A673 (cell line): ENCODE measurements around the gene COL4A1.

ENCODE experiments used
- EZH2 ChIP-seq: fragments of 200-600 bp; sonication (generic); IDR thresholded peaks from 2 replicates; pipeline ENCODE4 v1.6.1; 2017; ENCODE audit warnings: borderline replicate concordance, low read depth, mild to moderate bottlenecking, mixed read lengths, antibody characterized with exemption, low read length; ENCODE audit not compliant: poor library complexity, severe bottlenecking
- TF ChIP-seq, protein P1 (sequence below): fragments of 300-800, 200-600 bp; sonication (generic); conservative IDR thresholded peaks from 2 replicates; pipeline ENCODE4 v1.5.1; 2017; ENCODE audit warnings: low read depth, mild to moderate bottlenecking, antibody characterized with exemption, low read length, moderate library complexity, mixed read lengths

- TF ChIP-seq, protein P1, sequence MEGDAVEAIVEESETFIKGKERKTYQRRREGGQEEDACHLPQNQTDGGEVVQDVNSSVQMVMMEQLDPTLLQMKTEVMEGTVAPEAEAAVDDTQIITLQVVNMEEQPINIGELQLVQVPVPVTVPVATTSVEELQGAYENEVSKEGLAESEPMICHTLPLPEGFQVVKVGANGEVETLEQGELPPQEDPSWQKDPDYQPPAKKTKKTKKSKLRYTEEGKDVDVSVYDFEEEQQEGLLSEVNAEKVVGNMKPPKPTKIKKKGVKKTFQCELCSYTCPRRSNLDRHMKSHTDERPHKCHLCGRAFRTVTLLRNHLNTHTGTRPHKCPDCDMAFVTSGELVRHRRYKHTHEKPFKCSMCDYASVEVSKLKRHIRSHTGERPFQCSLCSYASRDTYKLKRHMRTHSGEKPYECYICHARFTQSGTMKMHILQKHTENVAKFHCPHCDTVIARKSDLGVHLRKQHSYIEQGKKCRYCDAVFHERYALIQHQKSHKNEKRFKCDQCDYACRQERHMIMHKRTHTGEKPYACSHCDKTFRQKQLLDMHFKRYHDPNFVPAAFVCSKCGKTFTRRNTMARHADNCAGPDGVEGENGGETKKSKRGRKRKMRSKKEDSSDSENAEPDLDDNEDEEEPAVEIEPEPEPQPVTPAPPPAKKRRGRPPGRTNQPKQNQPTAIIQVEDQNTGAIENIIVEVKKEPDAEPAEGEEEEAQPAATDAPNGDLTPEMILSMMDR = no peak
- TF ChIP-seq EZH2 = no peak
Measured at GRCh38 chr13:110140099-110140498, 166.9 kb downstream of the COL4A1 start.
